Activated gamma-delta T cell treated with Interleukin-2 at 50 U/mL for 16 hours (primary cell): ENCODE measurements around the gene GPC6.

Experiments used
- DNase-seq: peaks from one replicate; pipeline ENCODE4 v3.0.0-alpha.2; 2020

Gene GPC6

DNA sequence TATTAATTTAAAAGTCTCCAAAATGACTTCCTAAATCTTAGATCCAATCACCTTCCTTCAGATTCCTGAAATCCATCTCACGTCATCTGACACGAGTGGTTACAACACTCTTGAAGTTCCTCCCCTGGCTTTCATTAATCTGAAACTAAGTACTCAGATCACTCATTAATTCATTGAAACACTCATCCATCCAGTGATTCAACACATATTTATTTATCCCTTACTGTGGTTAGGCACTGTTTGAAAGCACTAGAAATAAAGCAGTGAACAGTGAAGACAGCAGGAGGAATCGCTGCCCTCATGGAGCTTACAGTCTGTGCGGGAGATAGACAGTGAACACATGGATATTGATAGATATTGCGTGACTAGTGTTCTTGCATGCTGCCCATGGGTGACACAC, 780.5 kb downstream of the GPC6 start:
- no peak for DNase-seq

DNA sequence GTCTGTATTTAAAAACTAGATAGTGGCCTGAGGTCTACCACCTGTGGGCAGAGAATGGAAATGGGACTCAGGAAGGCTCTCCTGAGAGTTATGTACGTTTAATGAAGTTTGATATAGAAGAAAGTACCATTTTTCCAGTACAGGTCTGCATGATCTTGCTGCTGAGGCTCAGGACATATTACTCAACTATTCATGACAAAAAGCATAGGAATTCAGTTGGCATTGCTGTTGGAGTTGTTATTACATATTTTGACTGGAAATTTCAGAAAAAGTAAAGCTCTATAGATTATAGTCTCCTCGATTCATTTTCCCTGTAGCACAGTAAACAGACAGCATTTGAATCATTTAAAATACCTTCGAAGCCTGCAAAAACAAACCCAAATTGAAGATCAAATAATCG, 783.1 kb downstream of the GPC6 start:
- no peak for DNase-seq

DNA sequence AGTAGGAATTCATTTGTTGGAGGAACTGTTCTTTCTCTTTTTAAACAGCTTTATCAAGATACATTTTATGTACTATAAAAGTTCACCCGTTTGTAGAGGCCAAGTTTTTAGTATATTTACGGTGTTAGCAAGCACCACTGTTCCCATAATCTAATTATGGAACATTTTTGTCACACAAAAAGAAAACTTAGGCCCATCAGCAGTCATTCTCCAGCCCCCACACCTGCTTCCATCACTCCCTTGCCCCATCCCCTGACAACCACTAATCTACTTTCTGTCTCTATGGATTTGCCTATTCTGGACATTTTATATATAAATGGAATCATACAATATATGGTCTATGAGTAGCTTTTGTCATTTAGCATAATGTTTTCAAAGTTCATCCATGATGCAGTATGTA, 787.9 kb downstream of the GPC6 start:
- no peak for DNase-seq

DNA sequence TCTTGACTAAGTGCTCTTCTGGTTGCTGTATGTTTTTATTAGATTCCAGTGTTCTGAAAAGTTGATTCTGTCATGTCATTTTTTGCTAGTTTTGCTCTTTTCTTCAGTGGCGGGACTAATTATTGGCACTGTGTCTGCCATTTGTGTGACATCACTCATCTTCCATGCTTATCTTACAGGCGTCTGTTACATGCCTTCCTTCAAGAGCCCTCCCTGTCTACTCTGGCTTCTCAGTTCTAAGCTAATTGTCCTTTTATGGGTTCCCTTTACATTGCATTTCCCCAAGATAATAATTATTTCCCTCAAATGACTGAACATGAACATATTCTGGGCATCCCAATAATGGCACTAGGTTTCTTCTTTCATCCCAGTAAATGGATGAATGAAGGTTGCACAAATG, 793.8 kb downstream of the GPC6 start:
- no peak for DNase-seq

DNA sequence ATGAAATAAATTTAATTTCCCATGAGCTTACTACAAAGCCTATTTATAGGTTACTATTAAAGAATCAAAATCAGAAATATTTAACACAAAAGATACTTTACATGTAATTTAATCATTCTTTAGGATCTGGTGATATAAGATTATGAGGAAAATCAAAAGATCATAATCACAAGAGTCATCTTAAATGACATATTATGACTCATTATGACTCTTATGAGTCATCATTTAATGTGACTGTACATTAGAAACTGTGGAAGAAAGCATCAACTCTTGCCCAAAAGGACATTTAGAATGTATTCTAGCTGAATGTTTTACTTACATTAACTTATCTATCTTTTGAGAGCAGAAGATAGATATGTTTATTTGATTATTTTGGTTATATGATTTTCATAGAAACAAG, 794.2 kb downstream of the GPC6 start:
- DNase-seq = no peak

DNA sequence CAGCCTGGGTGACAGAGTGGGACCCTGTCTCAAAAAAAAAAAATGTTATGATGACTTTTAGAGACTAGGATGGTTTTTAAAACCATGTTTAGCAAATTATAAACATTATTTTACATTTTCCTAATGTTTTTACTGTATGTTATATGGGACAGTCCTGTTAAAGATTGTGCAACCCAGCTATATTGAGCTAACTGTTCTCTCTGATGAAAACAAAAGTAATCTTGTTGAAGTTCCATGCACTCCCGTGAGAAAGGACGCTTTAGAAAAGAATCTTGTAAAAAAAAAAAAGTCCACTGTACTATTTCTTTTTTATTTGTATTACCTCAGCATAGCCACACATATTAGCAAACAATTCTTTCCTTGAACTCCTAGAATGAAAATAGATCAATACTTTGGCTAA, 801.6 kb downstream of the GPC6 start:
- no peak for DNase-seq

DNA sequence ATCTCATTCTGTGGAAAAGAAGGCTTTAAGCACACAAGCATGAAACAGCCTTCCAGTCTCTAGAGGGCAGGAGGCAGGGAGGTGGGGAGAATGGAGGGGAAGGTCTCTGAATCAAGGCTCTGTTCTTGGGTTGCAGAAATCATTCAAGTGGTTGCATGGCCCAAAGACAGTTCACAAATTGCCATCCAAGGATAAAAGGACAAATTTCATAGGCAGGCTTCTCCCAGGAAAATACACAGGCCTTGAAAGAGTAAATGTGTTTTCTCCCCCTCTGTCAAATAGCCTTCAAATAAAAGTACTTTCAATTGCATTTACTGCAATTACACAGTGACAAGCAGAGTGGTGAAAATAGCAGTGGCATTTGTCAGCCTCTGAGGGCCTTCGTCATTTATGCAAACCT, 802.0 kb downstream of the GPC6 start:
- no peak for DNase-seq

DNA sequence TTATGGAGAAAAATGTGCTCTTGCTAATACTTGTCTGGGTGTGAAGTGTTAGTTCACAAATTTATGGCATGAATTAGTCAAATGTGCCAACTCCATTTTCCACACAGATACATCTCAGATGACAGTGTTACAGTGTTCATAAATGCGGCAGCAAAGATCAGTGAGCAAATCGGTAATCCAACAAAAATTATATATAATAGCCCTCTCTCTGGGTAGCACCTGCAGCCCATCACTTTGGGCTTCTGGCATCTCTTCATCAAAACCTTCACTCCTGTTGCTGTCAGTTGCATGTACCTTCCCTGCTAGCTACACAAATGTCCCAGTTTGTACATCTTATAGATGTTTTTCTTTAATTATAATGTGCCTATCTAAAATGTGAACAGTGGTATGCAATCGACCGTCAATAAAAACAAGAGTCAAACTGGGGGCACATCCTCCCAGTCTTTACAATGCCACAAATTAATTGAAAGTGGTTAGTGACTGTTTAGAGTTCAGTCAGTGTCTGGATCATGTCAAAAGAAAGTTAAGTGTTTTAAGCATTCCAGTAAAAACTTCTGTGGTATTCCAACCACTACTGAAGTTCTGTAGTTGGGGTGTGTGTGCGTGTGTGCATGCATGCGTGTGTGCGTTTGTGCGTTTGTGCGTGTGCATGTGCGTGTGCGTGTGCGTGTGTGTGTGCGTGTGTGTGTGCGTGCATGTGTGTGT, 804.0 kb downstream of the GPC6 start:
- no peak for DNase-seq

DNA sequence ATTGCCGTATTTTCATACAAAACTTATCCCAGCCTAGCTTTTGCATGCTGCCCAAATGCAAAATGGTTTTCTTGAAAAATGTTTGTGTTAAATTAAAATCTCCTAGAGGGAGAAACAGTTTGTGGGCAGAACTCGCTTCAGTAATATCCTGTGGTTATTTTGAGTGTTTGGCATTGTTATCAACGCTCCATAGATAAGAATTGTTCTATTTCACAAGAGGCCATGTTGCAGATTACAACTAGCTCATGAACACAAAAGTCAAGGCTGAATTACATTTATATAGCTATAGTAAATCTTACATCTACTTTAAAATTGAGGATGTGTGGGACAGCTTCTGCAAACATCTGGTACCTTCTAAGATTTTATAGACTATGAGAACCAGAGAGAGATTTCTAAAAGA, 805.0 kb downstream of the GPC6 start:
- DNase-seq = no peak

DNA sequence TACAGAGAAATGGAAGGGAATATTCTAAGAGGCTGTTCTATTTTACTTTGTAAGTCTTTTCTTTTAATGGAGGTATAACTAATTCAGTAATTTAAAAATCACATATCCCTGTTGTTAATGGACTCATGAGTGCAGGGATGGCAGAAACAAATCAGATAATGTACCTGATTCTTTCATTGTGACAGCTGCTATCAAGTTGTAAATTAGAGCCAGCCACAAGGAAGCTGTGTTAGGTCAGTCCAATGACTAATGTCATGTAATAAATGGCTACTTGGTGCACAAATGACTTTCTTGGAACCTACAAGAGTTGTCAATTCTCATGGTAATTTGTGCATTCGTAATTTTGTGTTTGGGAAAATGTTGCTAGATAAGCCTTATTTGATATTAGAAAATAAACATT, 806.5 kb downstream of the GPC6 start:
- DNase-seq = no peak

DNA sequence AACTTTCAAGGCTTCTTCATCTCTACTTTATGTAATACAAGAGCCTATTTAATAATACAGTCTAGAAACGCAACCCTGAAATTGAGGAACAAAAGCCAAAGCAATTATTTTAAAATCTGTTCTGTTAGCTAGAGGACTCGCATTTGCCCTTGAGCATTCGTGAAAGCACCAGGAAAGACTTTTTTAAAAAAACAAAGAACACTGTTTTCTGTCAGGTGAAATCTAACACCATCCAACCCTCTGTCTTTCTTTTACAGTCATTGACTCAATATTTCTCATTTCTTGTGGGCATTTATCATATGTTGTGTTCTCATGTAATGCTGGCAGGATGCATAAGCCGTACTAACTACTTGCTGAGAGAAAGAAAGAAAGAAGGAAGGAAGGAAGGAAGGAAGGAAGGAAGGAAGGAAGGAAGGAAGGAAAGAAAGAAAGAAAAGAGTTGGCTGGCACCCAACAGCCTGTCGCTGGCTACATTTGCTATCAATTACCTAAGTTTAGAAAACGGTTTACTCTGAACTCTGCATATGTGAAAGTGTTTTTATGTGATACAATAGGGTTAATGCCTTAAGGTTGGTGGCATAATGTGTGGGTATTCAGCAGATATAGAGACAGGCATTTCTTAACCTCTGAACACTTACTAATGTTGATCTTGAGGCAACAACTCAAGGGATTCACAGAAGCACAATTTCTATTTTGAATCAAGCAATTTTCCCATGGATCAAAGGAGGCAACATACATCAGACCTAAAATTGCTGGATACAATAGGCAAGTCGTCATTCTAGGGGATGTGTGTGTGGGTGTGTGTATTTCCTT, 807.4 kb downstream of the GPC6 start:
- DNase-seq = no peak

DNA sequence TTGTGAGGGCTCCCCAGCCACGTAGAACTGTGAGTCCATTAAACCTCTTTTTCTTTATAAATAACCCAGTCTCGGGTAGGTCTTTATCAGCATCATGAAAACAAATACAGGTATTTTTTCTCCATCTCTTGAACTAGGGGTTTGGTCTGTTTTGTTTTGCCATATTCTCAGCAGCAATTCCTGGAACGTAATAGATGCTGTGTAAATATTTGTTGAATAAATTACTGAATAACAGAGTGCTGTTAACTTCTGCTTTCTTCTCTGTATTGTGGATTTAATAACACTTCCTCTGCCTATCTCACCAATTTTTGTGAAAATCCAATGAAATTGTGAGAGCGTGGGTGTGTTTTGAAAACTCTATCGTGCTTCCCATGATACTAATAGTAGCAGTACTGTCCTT, 823.4 kb downstream of the GPC6 start:
- DNase-seq = no peak

DNA sequence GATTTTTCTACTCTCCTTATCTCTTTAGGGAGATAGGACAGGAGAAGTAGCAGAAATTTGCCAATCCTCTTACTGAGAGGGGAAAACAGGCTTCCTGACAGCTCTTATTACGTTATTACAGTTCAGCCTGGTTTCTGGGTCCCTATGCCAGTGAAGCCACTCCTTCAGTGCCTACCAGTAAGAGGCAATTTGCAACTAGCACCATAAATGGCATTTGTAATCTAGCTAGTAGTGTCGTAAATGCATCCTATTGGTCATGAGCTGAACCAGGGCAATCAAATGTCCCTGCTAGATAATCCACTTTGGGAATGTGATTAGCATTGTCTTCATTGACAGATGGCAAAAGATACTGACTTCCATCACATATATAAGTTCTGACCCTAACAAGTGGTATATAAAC, 824.1 kb downstream of the GPC6 start:
- DNase-seq = no peak

DNA sequence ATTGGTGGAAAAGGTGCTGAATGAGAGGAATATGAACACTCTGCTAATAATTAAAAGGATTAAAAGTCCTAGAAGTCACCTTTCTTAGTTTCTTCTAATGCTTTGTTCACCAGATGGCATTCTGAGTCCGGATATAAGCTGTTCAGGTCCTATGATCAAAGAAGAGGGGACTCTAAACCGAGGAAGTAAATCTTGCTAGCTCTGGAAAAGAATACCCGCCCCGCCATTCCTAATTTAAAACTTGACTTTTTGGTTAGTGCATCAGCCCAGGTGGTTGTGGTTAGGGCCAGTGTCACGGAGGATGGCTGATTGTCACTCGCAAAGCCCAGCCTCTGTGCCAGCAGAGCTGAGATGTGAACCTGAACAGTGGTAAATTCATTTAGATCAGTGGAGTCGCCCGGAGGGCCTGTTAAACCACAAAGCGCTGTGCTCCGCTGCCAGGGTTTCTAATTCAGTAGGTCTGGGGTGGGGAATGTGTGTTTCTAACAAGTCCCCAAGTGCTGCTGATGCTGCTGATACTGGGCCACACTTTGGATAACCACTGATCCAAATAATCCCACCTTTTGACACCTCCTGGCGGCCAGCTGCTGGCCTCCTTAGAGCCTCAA, 827.5 kb downstream of the GPC6 start:
- no peak for DNase-seq

DNA sequence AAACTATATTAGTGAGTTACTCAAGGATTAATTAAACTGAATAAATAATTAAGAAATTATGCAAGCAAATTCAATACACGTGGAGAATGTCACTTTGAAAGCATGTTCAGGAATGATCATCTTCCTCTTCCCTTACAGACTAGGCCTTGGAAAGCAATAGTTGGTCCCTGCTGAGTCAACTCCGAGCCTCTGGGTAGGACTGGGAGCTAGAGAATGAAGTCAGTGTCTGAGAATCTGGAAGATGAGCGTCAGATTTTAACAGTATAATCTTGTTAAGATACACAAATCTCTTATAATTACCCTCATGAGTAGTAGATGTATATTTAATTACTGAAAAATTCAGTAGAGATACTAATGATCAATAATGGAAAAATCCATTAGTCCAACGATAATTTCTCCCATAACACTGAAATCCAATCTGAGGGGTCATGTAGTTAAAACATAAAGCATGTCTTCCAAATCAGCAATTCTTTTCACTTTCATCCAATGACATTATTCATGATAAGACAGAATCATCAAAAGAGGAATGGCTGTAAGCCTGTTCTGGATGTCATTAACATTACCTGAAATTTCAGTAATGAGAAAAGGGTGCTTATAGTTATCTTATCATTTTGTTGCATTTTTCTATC, 829.9 kb downstream of the GPC6 start:
- DNase-seq = no peak

DNA sequence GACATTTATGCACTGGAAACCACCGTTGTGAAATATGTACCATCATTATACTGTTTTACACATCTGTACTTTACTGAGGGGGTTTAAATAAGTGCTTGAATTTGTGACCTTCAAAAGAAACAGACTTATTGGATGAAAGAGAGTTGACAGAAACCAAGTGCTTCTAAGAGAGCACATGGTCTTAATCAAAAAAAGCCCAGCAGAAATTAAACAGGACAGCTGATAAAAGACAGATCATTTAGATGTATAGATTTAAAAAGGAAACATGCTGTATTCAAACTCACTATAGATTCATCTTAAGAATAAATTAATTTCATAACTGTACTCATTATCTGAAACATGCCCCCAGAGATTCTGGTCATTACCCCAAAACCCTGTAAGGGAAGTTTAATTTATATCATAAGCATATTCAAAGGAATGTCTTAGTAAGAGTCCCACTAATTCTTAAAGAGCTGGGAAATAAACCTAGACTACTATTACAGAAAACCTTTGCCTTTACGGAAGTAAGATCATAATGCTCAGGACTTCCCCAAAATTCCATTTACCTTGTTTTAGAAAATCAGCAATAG, 831.1 kb downstream of the GPC6 start:
- no peak for DNase-seq

DNA sequence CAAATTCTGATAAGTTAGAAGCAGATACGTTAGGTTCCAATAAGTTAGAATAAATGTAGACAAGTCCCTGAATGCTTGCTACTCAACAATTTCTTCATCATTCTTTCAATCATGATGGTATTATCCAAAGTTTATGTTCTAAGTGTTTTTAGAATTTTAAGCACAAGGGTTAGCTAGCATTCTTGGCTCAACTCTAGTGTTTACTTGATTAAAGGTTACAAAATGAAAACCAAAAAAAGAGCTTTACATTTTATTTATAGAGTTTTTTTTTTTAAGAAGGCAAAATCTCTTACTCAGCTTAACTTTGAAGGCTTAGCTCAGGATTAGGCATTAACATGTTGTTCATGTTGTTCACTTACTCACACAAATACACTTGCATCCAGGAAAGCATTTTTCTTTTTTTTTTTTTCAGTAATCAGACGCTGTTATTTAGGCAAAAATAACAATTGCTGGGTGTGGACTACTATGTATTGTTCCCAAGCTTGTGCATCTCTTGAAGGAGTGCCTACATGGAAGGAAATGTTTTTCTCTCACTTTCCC, 832.3 kb downstream of the GPC6 start:
- no peak for DNase-seq

DNA sequence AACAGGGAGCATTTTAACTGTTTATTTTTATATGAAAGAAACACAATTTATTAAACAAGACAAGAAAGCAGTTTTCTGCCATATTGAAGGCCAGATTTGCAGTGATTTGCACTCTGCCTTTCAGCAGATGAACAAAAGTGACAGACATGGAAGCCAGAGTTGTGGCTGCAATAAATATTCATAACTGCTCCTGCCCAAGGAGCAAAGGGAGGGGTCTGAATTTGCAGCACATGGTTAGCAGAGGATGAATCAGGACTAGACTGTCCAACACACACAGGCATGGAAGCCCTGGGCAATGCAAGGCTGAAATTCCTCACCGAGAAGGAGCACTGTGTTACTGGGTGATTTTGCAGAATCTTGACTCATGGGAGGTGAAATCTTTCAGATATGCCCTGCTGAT, 834.7 kb downstream of the GPC6 start:
- DNase-seq = no peak

DNA sequence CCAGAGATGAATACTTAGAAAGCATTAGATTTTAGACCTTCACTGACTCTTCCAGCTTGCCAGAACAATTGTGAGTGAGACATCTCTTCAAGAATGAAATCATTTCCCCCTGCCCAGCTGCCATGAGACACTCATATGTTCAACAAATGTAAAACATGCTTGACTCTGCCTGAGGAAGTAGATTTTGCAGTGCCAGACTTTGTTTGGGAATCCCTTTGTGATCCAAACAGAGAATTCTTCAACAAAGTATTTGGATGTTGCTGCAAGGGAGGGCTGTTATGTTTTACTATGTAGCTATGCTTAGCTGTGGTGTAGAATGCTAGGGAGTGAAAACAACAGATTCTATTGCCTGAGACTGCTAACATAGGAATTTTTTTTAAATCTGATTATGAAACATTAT, 836.5 kb downstream of the GPC6 start:
- DNase-seq = no peak

DNA sequence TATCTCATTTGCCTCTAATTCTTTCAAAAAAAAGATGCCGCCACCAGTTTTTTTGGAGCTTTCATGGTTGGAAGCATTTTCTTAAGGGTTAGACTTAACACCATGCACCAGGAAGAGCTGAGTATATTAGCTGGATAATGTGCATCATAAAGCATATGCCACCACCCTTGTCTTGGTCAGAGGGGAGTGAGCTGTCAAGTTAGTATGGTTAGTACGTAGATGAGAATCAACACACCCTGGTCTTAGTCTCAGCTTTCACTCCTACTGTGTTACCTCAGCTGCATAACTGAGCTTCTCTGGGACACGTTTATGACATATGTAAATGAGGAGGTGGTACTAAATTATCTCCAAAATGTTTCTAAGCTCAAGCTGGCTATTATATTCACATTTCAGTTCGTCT, 837.2 kb downstream of the GPC6 start:
- DNase-seq = no peak

DNA sequence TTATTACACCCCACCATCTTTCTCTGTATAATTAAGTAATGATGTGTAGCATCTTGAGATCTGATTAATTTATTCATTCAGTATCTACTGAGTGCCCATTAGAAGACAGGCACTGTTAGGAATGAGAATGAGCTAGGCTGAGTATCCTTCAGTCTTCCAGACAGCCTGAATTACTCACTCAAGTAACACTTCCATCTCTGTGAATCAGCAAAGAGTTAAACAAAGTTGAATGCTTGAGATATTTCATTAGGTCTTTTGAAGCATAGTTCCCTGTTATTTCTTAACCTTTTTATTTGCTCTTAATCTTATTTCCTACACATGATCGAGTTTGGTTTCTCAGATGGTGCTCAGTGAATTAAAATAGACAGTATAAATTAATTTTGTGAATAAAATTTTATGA, 839.1 kb downstream of the GPC6 start:
- no peak for DNase-seq

DNA sequence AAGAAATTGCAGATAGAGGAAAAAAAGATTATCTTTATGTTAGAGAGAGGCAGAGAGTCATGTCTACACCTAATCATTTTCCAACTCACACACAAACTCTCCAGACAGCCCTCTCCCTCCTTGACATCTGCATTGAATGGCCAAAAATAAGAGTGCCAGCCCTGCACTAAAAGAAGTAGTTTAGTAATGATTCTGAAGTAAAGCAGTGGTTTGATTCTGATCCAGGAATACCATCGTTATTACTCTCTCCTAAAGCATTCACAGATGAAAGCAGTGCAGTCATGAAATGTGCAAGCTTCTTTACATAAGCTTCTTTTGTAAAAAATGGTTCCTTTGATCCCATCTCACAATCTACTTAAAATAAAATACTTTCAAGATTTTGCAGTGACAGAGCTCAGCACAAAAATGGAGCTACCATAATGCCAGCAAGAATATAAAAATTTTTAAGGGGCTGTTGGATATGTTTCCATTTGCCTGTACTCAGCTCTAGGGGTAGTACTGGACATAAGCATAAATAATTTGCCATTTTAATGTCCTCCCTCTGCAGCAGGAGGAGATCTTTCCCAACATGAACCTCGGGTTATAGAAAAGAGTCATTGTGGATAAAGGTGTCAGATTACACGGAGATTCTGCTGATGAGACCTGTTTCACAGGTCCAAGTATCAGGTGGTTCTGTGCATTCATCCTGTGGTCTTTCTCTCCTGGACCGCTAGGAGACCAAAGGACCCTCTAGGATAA, 846.6 kb downstream of the GPC6 start:
- no peak for DNase-seq

DNA sequence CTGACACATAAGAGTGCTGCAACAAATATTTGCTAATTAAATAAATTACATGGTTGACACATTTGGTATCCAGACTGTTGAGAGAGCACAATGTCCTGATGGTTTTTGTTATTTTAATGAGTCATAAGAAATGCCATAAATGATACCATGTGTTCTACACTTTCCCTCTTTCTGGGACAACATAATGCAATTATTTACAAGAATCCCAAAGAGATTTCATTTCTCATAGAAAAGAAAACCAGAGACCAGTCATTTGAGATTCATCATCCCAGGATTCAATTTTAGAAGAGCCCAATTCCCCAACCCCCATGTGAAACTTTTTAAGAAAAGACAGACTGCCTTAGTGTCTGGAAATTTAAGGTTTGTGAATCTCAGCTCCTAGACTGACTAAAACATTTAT, 853.3 kb downstream of the GPC6 start:
- DNase-seq = no peak
